GM12878 (cell line): ENCODE data around the gene NLGN4X.

ENCODE experiments used
- CHD2 ChIP-seq: IDR thresholded peaks from 2 replicates; pipeline ENCODE4 v1.6.1; 2011; ENCODE audit warnings: low read depth, low read length, improper control_type of control experiment, borderline replicate concordance
- CREB1 ChIP-seq: IDR thresholded peaks from 2 replicates; pipeline ENCODE4 v1.6.1; 2012; ENCODE audit warnings: low read depth, mild to moderate bottlenecking, inconsistent platforms
- DPF2 ChIP-seq: fragments of 450-650 bp; IDR thresholded peaks from 2 replicates; pipeline ENCODE4 v1.6.1; 2017; ENCODE audit warnings: mild to moderate bottlenecking
- ESRRA ChIP-seq: IDR thresholded peaks from 2 replicates; pipeline ENCODE4 v1.6.1; 2012; ENCODE audit warnings: mild to moderate bottlenecking, low read length, improper control_type of control experiment
- MXI1 ChIP-seq: fragments of 150-350 bp; IDR thresholded peaks from 2 replicates; pipeline ENCODE4 v1.6.1; 2011; ENCODE audit warnings: low read depth, mild to moderate bottlenecking, inconsistent platforms, low read length, improper control_type of control experiment
- SMC3 ChIP-seq: IDR thresholded peaks from 2 replicates; pipeline ENCODE4 v1.6.1; 2011; ENCODE audit warnings: low read length, improper control_type of control experiment, borderline replicate concordance
- WRNIP1 ChIP-seq: IDR thresholded peaks from 2 replicates; pipeline ENCODE4 v1.6.1; 2011; ENCODE audit warnings: low read depth, low read length, improper control_type of control experiment, borderline replicate concordance
- ZSCAN29 ChIP-seq: fragments of 450-650 bp; IDR thresholded peaks from 2 replicates; pipeline ENCODE4 v1.6.1; 2017; ENCODE audit warnings: mild to moderate bottlenecking, moderate library complexity
- TF ChIP-seq, protein P1 (sequence below), 3 experiments: IDR thresholded peaks in 2 of 3; conservative IDR thresholded peaks in 1 of 3; 2 replicates each; pipeline ENCODE4 v1.5.1; 2011; ENCODE audit warnings: low read depth in 3 of 3, low read length in 3 of 3, mild to moderate bottlenecking in 3 of 3, control low read depth in 2 of 3, moderate library complexity in 2 of 3, inconsistent platforms in 1 of 3, mixed read lengths in 1 of 3; ENCODE audit not compliant: control insufficient read depth in 2 of 3, insufficient read depth in 1 of 3; ENCODE audit errors: extremely low read depth in 1 of 3
- TF ChIP-seq, protein P2 (sequence below): IDR thresholded peaks from 2 replicates; pipeline ENCODE4 v1.6.1; 2011; ENCODE audit warnings: low read depth, low read length, improper control_type of control experiment, borderline replicate concordance
- TF ChIP-seq, protein P3 (sequence below): IDR thresholded peaks from 2 replicates; pipeline ENCODE4 v1.6.1; 2011; ENCODE audit warnings: mild to moderate bottlenecking, low read depth, low read length, moderate library complexity; ENCODE audit not compliant: insufficient replicate concordance

DNA sequence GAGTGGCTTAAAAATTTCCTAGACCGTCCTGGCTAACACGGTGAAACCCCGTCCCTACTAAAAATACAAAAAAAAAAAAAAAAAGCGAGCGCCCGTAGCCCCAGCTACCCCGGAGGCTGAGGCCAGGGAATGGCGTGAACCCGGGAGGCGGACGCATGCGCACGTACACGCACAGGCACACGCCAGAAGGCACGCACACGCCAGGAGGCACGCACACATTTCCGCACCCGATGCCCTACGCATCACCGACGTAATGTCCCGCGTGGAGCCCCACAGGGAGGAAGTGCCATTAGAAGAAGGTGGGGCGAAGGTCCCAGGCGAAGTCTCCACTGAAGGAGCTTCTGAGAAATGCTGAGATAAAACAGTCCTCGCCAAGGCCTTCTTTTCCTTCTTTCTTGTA, 41.4 kb downstream of the NLGN4X start:
- TF ChIP-seq SMC3 (no peak), DPF2 (no peak), CHD2 (no peak), CREB1 (no peak), ESRRA (no peak), MXI1 (no peak), ZSCAN29 (no peak), WRNIP1 (no peak)
- TF ChIP-seq, protein P1, sequence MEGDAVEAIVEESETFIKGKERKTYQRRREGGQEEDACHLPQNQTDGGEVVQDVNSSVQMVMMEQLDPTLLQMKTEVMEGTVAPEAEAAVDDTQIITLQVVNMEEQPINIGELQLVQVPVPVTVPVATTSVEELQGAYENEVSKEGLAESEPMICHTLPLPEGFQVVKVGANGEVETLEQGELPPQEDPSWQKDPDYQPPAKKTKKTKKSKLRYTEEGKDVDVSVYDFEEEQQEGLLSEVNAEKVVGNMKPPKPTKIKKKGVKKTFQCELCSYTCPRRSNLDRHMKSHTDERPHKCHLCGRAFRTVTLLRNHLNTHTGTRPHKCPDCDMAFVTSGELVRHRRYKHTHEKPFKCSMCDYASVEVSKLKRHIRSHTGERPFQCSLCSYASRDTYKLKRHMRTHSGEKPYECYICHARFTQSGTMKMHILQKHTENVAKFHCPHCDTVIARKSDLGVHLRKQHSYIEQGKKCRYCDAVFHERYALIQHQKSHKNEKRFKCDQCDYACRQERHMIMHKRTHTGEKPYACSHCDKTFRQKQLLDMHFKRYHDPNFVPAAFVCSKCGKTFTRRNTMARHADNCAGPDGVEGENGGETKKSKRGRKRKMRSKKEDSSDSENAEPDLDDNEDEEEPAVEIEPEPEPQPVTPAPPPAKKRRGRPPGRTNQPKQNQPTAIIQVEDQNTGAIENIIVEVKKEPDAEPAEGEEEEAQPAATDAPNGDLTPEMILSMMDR (IDR thresholded peaks at IDR 0.05 in 2 of 3, conservative IDR thresholded peaks at IDR 0.05 in 1 of 3; ENCODE audit: control insufficient read depth in 2 of 3, extremely low read depth in 1 of 3, insufficient read depth in 1 of 3, low read depth in 3 of 3, low read length in 3 of 3): no peak
- TF ChIP-seq, protein P2, sequence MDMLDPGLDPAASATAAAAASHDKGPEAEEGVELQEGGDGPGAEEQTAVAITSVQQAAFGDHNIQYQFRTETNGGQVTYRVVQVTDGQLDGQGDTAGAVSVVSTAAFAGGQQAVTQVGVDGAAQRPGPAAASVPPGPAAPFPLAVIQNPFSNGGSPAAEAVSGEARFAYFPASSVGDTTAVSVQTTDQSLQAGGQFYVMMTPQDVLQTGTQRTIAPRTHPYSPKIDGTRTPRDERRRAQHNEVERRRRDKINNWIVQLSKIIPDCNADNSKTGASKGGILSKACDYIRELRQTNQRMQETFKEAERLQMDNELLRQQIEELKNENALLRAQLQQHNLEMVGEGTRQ: no peak
- TF ChIP-seq, protein P3, sequence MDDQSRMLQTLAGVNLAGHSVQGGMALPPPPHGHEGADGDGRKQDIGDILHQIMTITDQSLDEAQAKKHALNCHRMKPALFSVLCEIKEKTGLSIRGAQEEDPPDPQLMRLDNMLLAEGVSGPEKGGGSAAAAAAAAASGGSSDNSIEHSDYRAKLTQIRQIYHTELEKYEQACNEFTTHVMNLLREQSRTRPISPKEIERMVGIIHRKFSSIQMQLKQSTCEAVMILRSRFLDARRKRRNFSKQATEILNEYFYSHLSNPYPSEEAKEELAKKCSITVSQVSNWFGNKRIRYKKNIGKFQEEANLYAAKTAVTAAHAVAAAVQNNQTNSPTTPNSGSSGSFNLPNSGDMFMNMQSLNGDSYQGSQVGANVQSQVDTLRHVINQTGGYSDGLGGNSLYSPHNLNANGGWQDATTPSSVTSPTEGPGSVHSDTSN: no peak
